ENCODE data around the gene EFCAB11.

GRCh38 chr14:89958966-89959365 lies 4.4 kb upstream of the EFCAB11 start:
- TF ChIP-seq POU6F1 (CRISPR knock-in tag; IDR thresholded peaks at IDR 0.05; ENCODE audit: borderline replicate concordance, low read depth) (no peak), ZNF8 (CRISPR knock-in tag; IDR thresholded peaks at IDR 0.05) (no peak), ISL1 (CRISPR knock-in tag; IDR thresholded peaks at IDR 0.05) (no peak), CSRNP3 (CRISPR knock-in tag; IDR thresholded peaks at IDR 0.05) (no peak), PATZ1 (CRISPR knock-in tag; IDR thresholded peaks at IDR 0.05; ENCODE audit: borderline replicate concordance) (no peak)
